GM10248 (cell line): ENCODE data around the gene PLAAT5.

Experiments
- CTCF ChIA-PET: fragments of 300-600 bp; sonication (Branson Sonifier 250); formaldehyde crosslinking; extraction: SDS; loops from one replicate; lab custom pipeline; 2021; ENCODE audit warnings: antibody characterized with exemption; lab: Yijun Ruan, JAX
- POLR2A ChIA-PET: fragments of 350-650 bp; sonication (Branson Sonifier 250); formaldehyde crosslinking; extraction: SDS; loops from one replicate; lab custom pipeline; 2020; ENCODE audit warnings: antibody characterized with exemption; lab: Yijun Ruan, JAX
- DNase-seq: peaks from one replicate; pipeline ENCODE4 v3.0.0; 2012; ENCODE audit errors: extremely low spot score
- CTCF ChIP-seq: IDR thresholded peaks from 2 replicates; pipeline ENCODE4 v1.5.1; 2012; ENCODE audit warnings: mild to moderate bottlenecking, low read depth; ENCODE audit errors: extremely low read depth, missing control alignments, control extremely low read depth

The PLAAT5 gene

DNA sequence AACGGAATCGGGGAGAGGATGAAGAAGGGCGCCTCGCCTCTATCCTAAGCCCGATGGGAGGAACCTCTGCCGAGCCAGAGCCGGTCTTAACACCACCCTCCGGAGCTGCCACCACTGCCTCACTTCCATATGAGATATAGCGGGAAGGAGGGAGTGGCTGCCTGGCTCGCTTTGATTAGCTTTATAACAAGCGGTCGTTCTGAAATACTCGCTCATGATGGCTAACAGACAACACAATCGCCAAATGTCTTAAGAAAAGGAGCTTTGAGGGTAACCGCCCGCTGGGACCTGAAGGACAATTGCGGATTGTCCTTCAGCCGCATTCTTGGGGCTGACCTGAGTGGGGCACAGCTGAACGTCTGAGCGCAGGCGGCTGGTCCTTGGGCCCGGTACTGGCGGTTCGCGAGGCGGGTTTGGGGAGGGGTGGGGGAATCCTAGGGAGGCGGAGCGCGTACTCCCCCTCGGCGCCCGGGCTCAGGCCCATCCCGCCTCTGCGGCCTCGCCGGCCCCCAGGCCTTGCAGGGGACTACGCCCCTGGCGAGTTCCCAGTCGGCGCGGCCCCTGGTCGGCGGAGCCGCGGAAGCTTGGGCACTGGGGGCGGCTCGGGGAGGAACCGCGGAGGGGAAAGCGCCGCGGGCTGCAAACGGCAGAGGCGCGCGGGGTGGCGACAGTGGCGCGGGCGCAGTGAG lies at the start of gene PLAAT5:
Gene PLAAT5 (minus strand): TSS at position 617 of the 689 bp plus-strand sequence. CDS start 133 bp downstream, at position 484.
- CTCF ChIA-PET = interaction anchor here (4.4 to 5.7 kb wide), 2 partner anchors 11 to 147 kb away, joined by 17 to 47 read pairs; no protein-coding TSS in a partner anchor
- TF ChIP-seq CTCF = no peak
- DNase-seq = no peak
- POLR2A ChIA-PET = no interaction called here

GRCh38 chr11:63537293-63538101 lies 46.5 kb upstream of the PLAAT5 start:
- POLR2A ChIA-PET = no interaction called here
- CTCF ChIA-PET = interaction anchor here (0.7 to 3.5 kb wide), 11 partner anchors 8 to 101 kb away, joined by 3 to 11 read pairs (median 3); partner anchors contain the start of gene PLAAT2
- no peak for TF ChIP-seq CTCF
- no peak for DNase-seq

GRCh38 chr11:63536669-63537292 lies 45.8 kb upstream of the PLAAT5 start, which contains the start of gene PLAAT4:
TSS of gene PLAAT4 (plus strand) at chr11:63536808. CDS start at chr11:63536869, 61 bp downstream.
- DNase-seq = peak; percentile 72
- no peak for TF ChIP-seq CTCF
- ChIA-PET CTCF (interaction anchor here (0.7 to 3.5 kb wide), 14 partner anchors 8 to 102 kb away, joined by 3 to 11 read pairs (median 3); partner anchors contain the start of gene PLAAT2), POLR2A (no interaction called here)

DNA sequence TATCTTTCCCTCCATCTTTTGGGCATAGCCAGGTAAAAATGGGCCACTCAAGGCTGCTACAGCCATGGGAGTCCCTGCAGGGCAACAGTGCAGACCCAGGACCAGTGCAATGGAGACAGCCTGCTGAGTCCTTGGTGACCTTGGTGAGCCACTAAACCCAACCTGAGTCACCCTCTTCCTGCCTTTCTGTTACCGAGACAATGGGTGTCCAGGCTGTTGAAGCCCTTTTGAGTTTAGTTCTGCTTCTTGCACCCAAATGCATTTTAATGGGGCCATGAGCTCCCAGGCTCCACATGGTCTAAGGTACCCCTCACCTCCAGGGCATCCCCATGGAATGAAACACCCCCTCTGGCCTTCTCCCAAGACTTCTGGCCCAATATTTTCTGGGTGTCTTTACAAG lies 44.8 kb upstream of the PLAAT5 start:
- CTCF ChIA-PET = interaction anchor here (0.6 to 3.5 kb wide), 5 partner anchors 16 to 100 kb away, joined by 3 to 11 read pairs (median 4); no protein-coding TSS in a partner anchor
- POLR2A ChIA-PET = no interaction called here
- TF ChIP-seq CTCF = no peak
- no peak for DNase-seq

DNA sequence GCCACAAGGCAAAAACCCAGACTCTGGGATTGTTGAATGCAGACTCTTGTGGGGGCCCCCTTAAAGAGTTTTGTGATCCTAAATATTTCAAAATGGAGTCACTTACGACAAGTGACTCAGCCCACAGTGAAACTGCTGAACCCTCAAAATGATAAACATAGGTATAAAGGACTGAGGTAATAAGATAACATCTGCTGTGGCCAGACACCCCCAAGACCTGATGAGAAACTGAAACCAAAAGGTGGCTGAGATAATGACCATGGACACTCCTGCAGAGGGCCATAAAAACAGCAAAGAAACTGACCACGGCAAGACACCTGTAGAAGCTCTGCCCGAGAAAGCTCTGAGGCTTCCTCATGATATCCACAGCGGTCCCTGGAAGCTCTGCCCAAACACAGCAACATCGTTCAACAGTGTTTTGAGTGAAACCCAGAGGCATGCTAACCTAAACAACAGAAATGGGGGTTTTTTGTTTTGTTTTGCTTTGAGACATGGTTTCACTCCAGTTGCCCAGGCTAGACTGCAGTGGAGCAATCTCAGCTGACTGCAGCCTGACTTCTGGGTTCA lies 44.0 kb upstream of the PLAAT5 start:
- TF ChIP-seq CTCF = no peak

DNA sequence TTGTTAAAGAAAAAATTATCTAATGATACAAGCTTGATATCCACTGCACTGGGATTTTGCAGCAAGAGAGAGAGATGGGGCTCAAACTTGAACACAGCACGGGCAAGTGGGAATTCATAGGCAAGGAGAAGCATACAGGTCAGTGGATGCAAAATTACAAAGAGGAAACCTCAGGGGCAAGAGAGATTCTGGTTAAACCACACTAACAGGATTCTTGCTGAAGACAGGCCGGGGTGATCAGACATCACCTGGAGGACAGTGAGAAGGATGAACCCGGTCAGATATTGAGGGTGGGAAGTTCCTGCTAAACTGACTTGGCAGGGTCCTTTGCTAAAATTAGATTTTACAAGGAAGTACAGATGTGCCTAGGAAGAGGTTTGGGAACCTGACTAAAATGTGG lies 43.1 kb upstream of the PLAAT5 start:
- CTCF ChIA-PET = no interaction called here
- DNase-seq = no peak
- no peak for TF ChIP-seq CTCF
- POLR2A ChIA-PET = no interaction called here

More for the DNA sequence above, 44.0 kb upstream of the PLAAT5 start:
- DNase-seq = peak; percentile 45
- ChIA-PET POLR2A (no interaction called here), CTCF (interaction anchor here (0.6 to 3.5 kb wide), 2 partner anchors 16 to 56 kb away, joined by 4 to 11 read pairs; no protein-coding TSS in a partner anchor)
